ENCODE results near the gene MRM3.

DNA sequence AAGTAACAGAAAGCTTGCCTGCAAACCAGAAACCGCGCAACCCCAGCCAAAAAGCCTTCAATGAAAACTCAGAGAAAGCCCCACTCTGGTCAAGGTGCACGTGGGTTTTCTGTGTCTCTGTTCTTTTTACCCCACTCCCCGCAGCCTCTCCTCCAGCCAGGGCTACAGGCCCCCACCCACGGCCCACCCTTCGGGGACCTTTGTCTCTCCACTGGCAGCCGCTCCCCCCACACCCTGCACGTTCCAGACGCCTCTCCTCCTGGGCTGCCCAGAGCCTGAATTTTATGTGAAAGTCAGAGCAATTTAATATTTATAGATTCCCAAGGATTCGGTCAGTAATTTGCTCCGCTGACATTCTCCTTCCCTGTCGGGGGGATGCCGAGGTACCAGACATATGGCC is 24.2 kb downstream of the MRM3 start:
- TF ChIP-seq, protein P1, sequence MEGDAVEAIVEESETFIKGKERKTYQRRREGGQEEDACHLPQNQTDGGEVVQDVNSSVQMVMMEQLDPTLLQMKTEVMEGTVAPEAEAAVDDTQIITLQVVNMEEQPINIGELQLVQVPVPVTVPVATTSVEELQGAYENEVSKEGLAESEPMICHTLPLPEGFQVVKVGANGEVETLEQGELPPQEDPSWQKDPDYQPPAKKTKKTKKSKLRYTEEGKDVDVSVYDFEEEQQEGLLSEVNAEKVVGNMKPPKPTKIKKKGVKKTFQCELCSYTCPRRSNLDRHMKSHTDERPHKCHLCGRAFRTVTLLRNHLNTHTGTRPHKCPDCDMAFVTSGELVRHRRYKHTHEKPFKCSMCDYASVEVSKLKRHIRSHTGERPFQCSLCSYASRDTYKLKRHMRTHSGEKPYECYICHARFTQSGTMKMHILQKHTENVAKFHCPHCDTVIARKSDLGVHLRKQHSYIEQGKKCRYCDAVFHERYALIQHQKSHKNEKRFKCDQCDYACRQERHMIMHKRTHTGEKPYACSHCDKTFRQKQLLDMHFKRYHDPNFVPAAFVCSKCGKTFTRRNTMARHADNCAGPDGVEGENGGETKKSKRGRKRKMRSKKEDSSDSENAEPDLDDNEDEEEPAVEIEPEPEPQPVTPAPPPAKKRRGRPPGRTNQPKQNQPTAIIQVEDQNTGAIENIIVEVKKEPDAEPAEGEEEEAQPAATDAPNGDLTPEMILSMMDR (IDR thresholded peaks at IDR 0.05; ENCODE audit: insufficient read depth, low read depth, low read length), result no peak
- no peak for TF ChIP-seq EZH2 (IDR thresholded peaks at IDR 0.05; ENCODE audit: insufficient read depth, low read length)
